Lung (tissue), 12 donors: Measurements from ENCODE around the gene ROBO1. TPM values are rescaled to one million over a fixed set of nuclear protein-coding genes. Genes with fewer than 3 reads are reported as not detected.

Experiments
- ATAC-seq: fragments of 200-7000 bp; cut with Tn5 transposase; one replicate; pipeline ENCODE4 v1.9.1; 2020; ENCODE audit warnings: moderate number of reproducible peaks; ENCODE audit not compliant: insufficient read depth, low FRiP score
- DNase-seq, 3 donors: peaks; one replicate each; pipeline ENCODE4 v3.0.0-alpha.2; 2013 to 2017
- H3K27ac ChIP-seq, 2 donors: one replicate each; pipeline ENCODE4 v1.5.1; 2013; ENCODE audit warnings: mild to moderate bottlenecking in 2 of 2, moderate library complexity in 2 of 2, control low read depth in 1 of 2, inconsistent platforms in 1 of 2, low read depth in 1 of 2, low read length in 1 of 2
- H3K27me3 ChIP-seq, 3 donors: one replicate each; pipeline ENCODE4 v1.5.1; 2013; ENCODE audit warnings: low read length in 2 of 3; ENCODE audit not compliant: control insufficient read depth in 3 of 3, insufficient read depth in 3 of 3
- H3K36me3 ChIP-seq, 4 donors: one replicate each; pipeline ENCODE4 v1.5.1; 2013; ENCODE audit warnings: low read length in 4 of 4, mild to moderate bottlenecking in 1 of 4, moderate library complexity in 1 of 4; ENCODE audit not compliant: control insufficient read depth in 4 of 4, insufficient read depth in 4 of 4
- H3K4me1 ChIP-seq, 5 donors: one replicate each; pipeline ENCODE4 v1.5.1; 2013; ENCODE audit warnings: low read length in 5 of 5, mild to moderate bottlenecking in 2 of 5, moderate library complexity in 1 of 5; ENCODE audit not compliant: control insufficient read depth in 5 of 5, insufficient read depth in 5 of 5
- H3K4me3 ChIP-seq: one replicate; pipeline ENCODE4 v1.5.1; 2013; ENCODE audit warnings: mild to moderate bottlenecking, control low read depth, moderate library complexity
- H3K9ac ChIP-seq, 2 donors: one replicate each; pipeline ENCODE4 v1.5.1; 2013; ENCODE audit warnings: low read length in 2 of 2, control low read depth in 1 of 2; ENCODE audit not compliant: insufficient read depth in 1 of 2
- H3K9me3 ChIP-seq, 4 donors: one replicate each; pipeline ENCODE4 v1.5.1; 2013; ENCODE audit warnings: low read length in 3 of 4, mild to moderate bottlenecking in 1 of 4, moderate library complexity in 1 of 4; ENCODE audit not compliant: control insufficient read depth in 4 of 4, insufficient read depth in 3 of 4
- CTCF ChIP-seq: IDR thresholded peaks from 2 replicates; pipeline ENCODE4 v1.5.1; 2012; ENCODE audit warnings: mild to moderate bottlenecking; ENCODE audit errors: control extremely low read depth, extremely low read depth
- WGBS, 2 donors: extraction: QIAGEN DNeasy Blood & Tissue Kit; methylation state at CpG; one replicate each; pipeline ENCODE4 v1.1.7; 2013; 5-methylcytosine and 5-hydroxymethylcytosine counted together
- polyA plus RNA-seq, 2 donors: library from polyadenylated mRNA; stranded (reverse); fragments of 200-250 nt; gene quantifications; one replicate each; pipeline ENCODE4 v1.2.1, GENCODE V29; 2013
- total RNA-seq, 2 donors: library from RNA; depleted of rRNA in 1 of 2; stranded (reverse); fragments of >200 nt in 1 of 2; gene quantifications; one replicate each; pipeline ENCODE4 v1.2.1, GENCODE V29; 2014 to 2021
- donor health status: control.
- donor health status: control.
- donor health status: Bipolar disorder and iron deficiency.
- donor health status: healthy.
- donor health status: DM: yes; HTN: yes; CAD: no.

Gene ROBO1
- total and polyA plus RNA-seq, 4 donors: 2.6 to 72.6 (median 15.7) TPM

DNA sequence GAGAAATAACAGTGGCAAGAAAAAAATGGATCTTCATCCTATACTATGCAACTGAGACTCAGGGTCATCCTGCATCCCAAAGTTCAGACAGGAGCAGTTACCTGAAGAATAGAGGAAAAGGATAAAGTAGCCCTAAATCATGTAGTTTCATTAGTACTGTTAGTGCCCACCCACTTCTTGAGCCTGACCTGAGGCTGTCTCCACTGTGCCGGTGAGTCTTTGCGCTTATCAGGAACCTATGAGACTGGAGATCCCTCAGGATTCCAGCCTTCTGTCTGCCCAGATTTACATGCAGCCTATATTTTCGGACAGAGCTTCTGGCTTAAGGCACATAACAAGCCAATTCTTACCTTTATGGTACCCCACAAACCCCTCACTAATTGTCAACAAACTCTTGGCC is 791.6 kb downstream of the ROBO1 start:
- Histone ChIP-seq H3K27me3 (no peaks in the 10 kb centered on the region), H3K36me3 (no peaks in the 10 kb centered on the region), H3K4me1 (peaks cover 0 to 3% (median 0%) of the 10 kb centered on the region in 5 donors), H3K4me3 (no peak overlapping the region), H3K9ac (no peak overlapping the region), H3K9me3 (peaks cover 0 to 1% (median 0%) of the 10 kb centered on the region in 4 donors), H3K27ac (no peak overlapping the region)
- ATAC-seq (no peak), DNase-seq (no peak)
- WGBS, 2 donors: 93 to 96% methylated on average over 3 of the region's 3 CpGs
- no peak for TF ChIP-seq CTCF

DNA sequence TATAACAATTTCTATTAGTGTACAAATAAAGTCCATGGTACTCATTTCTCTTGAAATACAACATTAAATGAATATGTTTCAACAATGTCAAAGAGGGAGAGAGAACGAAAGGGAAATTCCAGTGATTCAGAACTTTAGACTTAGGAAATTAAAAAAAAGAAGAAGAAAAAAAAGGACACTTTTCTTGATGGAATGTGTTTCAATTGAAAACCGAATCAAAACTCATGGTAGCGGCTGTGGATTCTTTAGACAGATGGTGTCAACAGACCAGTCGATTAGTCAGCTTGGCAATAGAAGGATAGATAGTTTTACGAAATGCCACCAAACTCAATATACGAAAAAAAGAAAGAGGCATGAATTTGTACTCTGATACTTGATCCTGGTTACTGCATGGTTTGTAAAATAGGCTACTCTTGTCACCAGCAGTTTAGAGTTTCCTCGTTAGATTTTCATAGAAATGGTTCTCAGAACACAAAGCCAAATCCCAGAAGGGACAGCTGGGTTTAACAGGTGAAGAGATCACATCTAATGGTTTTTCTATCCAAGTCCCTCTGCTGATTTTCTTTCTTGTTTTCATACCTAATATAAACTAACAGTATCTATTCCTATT is 793.5 kb downstream of the ROBO1 start:
- peaks cover 0 to 1% (median 0%) of the 10 kb centered on the region in 4 donors for H3K9me3 ChIP-seq
- no peaks in the 10 kb centered on the region for H3K36me3 ChIP-seq
- H3K27me3 ChIP-seq: no peaks in the 10 kb centered on the region
- H3K4me1 ChIP-seq: peaks cover 0 to 3% (median 0%) of the 10 kb centered on the region in 5 donors
- H3K9ac ChIP-seq: no peak overlapping the region
- DNase-seq (no peak), ATAC-seq (no peak)
- no peak overlapping the region for H3K4me3 ChIP-seq
- no peak for TF ChIP-seq CTCF
- no peak overlapping the region for H3K27ac ChIP-seq
- 86 to 89% methylated on average over 7 of the region's 7 CpGs for WGBS, 2 donors

- no peak overlapping the region for H3K9ac ChIP-seq
- no peaks in the 10 kb centered on the region for H3K27me3 ChIP-seq
- H3K4me1 ChIP-seq: peaks cover 0 to 6% (median 0%) of the 10 kb centered on the region in 5 donors
- DNase-seq: no peak
- TF ChIP-seq CTCF: no peak
- ATAC-seq: no peak
- no peak overlapping the region for H3K4me3 ChIP-seq
- 93% methylated on average over 2 of the region's 2 CpGs for WGBS, 2 donors
- peaks cover 0 to 1% (median 0%) of the 10 kb centered on the region in 4 donors for H3K9me3 ChIP-seq
- H3K36me3 ChIP-seq: no peaks in the 10 kb centered on the region
- H3K27ac ChIP-seq: no peak overlapping the region
Measured at GRCh38 chr3:78972617-78973301, 795.0 kb downstream of the ROBO1 start.
